PC-9 (cell line): ENCODE measurements around the gene INPP4A. TPM values are rescaled to one million over a fixed set of nuclear protein-coding genes. Genes with fewer than 3 reads are reported as not detected.
A peak's percentile ranks its signal among the peaks of the same experiment; 100 is the strongest.

Source experiments
- BruUV-seq: library from RNA; stranded (reverse); fragments of 400-500 nt; replicated peaks from 2 replicates; lab custom pipeline; 2021; lab: Mats Ljungman, UMichigan
- CTCF ChIA-PET: fragments of 300-600 bp; sonication (Branson Sonifier 250); formaldehyde crosslinking; loops from one replicate; lab custom pipeline; 2022; ENCODE audit warnings: antibody characterized with exemption; lab: Charles Lee
- POLR2A ChIA-PET: fragments of 300-600 bp; sonication (Branson Sonifier 250); formaldehyde crosslinking; loops from one replicate; lab custom pipeline; 2022; ENCODE audit warnings: antibody characterized with exemption; ENCODE audit not compliant: unreplicated experiment; lab: Charles Lee
- DNase-seq, 2 experiments: peaks; one replicate each; pipeline versions ENCODE4 v3.0.0 to v3.0.0-alpha.2; 2015 to 2022; ENCODE audit warnings: mixed read lengths in 1 of 2
- H2AFZ ChIP-seq: fragments of 200-600 bp; sonication (generic); 2 replicates; pipeline ENCODE4 v1.8.1; 2017; ENCODE audit warnings: antibody characterized with exemption
- H3F3A ChIP-seq: fragments of 200-600 bp; sonication (generic); 2 replicates; pipeline ENCODE4 v1.8.1; 2017; ENCODE audit warnings: antibody characterized with exemption, mild to moderate bottlenecking, low read depth; ENCODE audit not compliant: insufficient read depth
- H3K27ac ChIP-seq: fragments of 200-600 bp; sonication (generic); 2 replicates; pipeline ENCODE4 v1.6.1; 2016; ENCODE audit warnings: mixed run types
- H3K27me3 ChIP-seq: fragments of 200-600 bp; sonication (generic); 2 replicates; pipeline ENCODE4 v1.6.1; 2016; ENCODE audit warnings: low read depth, mixed run types; ENCODE audit not compliant: insufficient read depth
- H3K36me3 ChIP-seq: fragments of 200-600 bp; sonication (generic); 2 replicates; pipeline ENCODE4 v1.6.1; 2016; ENCODE audit warnings: low read depth, mixed run types
- H3K4me1 ChIP-seq: fragments of 200-600 bp; sonication (generic); replicated peaks from 2 replicates; pipeline ENCODE4 v1.6.1; 2016; ENCODE audit warnings: mixed run types; ENCODE audit not compliant: insufficient read depth
- H3K4me2 ChIP-seq: fragments of 200-600 bp; sonication (generic); 2 replicates; pipeline ENCODE4 v1.6.1; 2017; ENCODE audit warnings: mixed run types
- H3K4me3 ChIP-seq: fragments of 200-600 bp; sonication (generic); 2 replicates; pipeline ENCODE4 v1.6.1; 2016; ENCODE audit warnings: mixed run types
- H3K79me2 ChIP-seq: fragments of 200-600 bp; sonication (generic); 2 replicates; pipeline ENCODE4 v1.6.1; 2017; ENCODE audit warnings: low read depth, mixed run types
- H3K9me2 ChIP-seq: fragments of 200-600 bp; sonication (generic); 2 replicates; pipeline ENCODE4 v1.8.1; 2017; ENCODE audit warnings: mild to moderate bottlenecking; ENCODE audit not compliant: insufficient read depth
- H3K9me3 ChIP-seq: fragments of 200-600 bp; sonication (generic); 2 replicates; pipeline ENCODE4 v1.8.1; 2016; ENCODE audit warnings: low read depth; ENCODE audit not compliant: insufficient read depth
- H4K20me1 ChIP-seq: fragments of 200-600 bp; sonication (generic); 2 replicates; pipeline ENCODE4 v1.8.1; 2017; ENCODE audit not compliant: insufficient read depth
- CTCF ChIP-seq: fragments of 200-600 bp; sonication (generic); conservative IDR thresholded peaks from 2 replicates; pipeline ENCODE4 v1.6.1; 2017; ENCODE audit warnings: mixed run types, antibody characterized with exemption, mild to moderate bottlenecking, moderate library complexity
- EZH2 ChIP-seq: fragments of 200-600 bp; sonication (generic); IDR thresholded peaks from 2 replicates; pipeline ENCODE4 v1.8.0; 2017; ENCODE audit warnings: antibody characterized with exemption, low read depth
- intact Hi-C: fragments of 100-400 bp; cut with micrococcal nuclease; formaldehyde crosslinking; loops from one replicate; pipeline ENCODE4 v1.10.0; 2022; ENCODE audit not compliant: unreplicated experiment
- total RNA-seq: library from RNA; stranded (reverse); gene quantifications from 2 replicates; pipeline ENCODE4 v1.2.3, GENCODE V29; 2021

The INPP4A gene
- total RNA-seq, 1 experiment from 2014 or later, result 52.9 TPM

DNA sequence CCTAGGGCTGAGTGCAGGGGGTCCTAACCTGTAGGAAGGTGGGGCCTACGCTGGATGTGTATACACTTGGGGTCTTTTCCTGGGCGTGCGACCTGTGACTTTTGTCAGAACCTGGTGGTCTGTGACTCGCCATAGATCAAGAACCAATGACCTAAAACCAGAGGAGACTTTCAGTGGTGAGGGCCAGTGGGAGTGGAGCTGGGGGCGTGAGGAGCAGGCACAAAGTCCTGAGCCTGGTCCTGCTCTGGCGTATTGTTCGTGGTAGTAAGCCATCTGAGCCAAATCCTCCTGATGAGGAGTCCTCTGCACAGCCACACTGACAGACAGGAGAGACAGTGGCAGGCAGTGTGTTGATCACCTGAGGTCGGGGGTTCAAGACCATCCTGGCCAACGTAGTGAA lies 8.9 kb downstream of the INPP4A start:
- Histone ChIP-seq H3K27me3 (no peaks in the 10 kb centered on the region), H3K4me2 (no peak overlapping the region), H3K79me2 (peaks cover 97% of the 10 kb centered on the region), H3F3A (peaks cover 25% of the 10 kb centered on the region), H2AFZ (no peak overlapping the region), H3K36me3 (no peaks in the 10 kb centered on the region), H3K9me2 (no peaks in the 10 kb centered on the region), H3K27ac (no peak overlapping the region), H3K9me3 (no peaks in the 10 kb centered on the region), H4K20me1 (no peaks in the 10 kb centered on the region), H3K4me1 (peaks cover 40% of the 10 kb centered on the region), H3K4me3 (no peak overlapping the region)
- CTCF ChIA-PET, result no interaction called here
- POLR2A ChIA-PET, result interaction anchor here (0.6 kb wide), 1 partner anchor 9 kb away, joined by 18 read pairs; the partner anchor contains the start of gene INPP4A
- DNase-seq, result no peak
- TF ChIP-seq CTCF (no peak), EZH2 (no peak)
- no TSS peak for BruUV-seq
- intact Hi-C loops, result no loop called here

DNA sequence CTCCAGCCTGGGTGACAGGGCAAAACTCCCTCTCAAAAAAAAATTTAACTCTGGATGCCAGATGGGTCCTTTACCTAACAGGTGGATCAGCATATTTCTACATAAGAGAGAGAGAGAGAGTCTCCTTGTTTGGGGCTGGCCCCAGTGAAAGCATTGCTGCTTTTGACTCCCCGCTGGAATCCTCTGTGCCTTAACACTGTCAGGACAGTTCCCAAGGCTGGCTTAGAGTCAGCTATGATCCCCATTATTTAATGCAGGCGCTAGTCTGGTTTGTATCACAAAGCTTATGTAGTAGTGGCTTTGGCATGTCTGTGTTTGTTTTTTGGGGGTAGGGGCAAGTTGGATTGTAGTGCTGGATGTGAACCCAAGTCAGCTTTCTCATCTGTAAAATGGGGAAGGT lies 9.4 kb downstream of the INPP4A start:
- peak in 1 of 2 experiments; percentile 55 for DNase-seq
- TF ChIP-seq CTCF (no peak), EZH2 (no peak)
- H3K27me3 ChIP-seq, result no peaks in the 10 kb centered on the region
- H3K9me2 ChIP-seq, result no peaks in the 10 kb centered on the region
- H3K79me2 ChIP-seq, result peaks cover 97% of the 10 kb centered on the region
- H3K27ac ChIP-seq, result peak overlapping the region; percentile 41
- no peaks in the 10 kb centered on the region for H3K36me3 ChIP-seq
- CTCF ChIA-PET, result no interaction called here
- peak overlapping the region; percentile 21; the same call in 1 of the 2 replicates for H3K4me2 ChIP-seq
- H3K4me1 ChIP-seq, result peaks cover 46% of the 10 kb centered on the region
- H2AFZ ChIP-seq, result no peak overlapping the region
- peaks cover 25% of the 10 kb centered on the region for H3F3A ChIP-seq
- POLR2A ChIA-PET, result interaction anchor here (0.6 kb wide), 1 partner anchor 10 kb away, joined by 18 read pairs; the partner anchor contains the start of gene INPP4A
- no peak overlapping the region for H3K4me3 ChIP-seq
- no peaks in the 10 kb centered on the region for H4K20me1 ChIP-seq
- intact Hi-C loops, result no loop called here
- H3K9me3 ChIP-seq, result no peaks in the 10 kb centered on the region
- no TSS peak for BruUV-seq

DNA sequence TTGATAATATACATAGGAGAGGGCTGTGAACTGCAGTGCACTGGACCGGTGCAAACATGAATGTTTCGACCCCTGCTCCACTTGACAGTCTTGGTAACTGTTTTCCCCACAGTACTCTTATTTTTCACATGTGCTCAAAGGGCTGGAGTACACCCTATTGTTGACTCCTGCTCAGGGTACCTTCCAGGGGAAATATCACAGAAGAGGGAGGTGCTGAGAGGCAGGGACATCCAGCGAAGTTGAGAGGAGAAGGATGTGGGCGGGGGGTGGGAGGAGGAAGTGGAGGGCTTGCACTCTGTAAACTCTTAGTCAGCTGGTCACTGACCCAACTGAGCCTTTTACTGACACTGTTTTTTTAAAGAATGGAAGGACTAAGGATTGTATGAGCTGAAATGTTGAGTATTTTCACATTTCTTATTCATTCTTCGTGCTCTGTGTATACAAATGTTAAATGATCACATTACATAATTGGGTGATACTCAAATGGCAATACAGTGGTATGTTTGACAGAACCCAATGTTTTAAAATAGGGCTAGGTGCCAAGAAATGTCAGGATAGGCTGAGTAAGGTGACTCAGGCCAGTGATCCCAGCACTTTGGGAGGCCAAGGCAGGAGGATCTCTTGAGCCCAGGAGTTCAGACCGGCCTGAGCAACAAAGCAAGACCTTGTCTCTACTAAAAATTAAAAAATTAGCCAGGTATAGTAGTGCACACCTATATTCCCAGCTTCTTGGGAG lies 10.0 kb downstream of the INPP4A start:
- ChIA-PET POLR2A (interaction anchor here (0.7 kb wide), 1 partner anchor 11 kb away, joined by 32 read pairs; no protein-coding TSS in a partner anchor), CTCF (no interaction called here)
- no peaks in the 10 kb centered on the region for H3K9me3 ChIP-seq
- no TSS peak for BruUV-seq
- DNase-seq, result peak; percentile 18 to 41
- no peak overlapping the region for H2AFZ ChIP-seq
- no peak overlapping the region for H3K4me3 ChIP-seq
- no peaks in the 10 kb centered on the region for H3K27me3 ChIP-seq
- H3K4me2 ChIP-seq, result peak overlapping the region; percentile 21; the same call in 1 of the 2 replicates
- no peaks in the 10 kb centered on the region for H3K36me3 ChIP-seq
- peaks cover 25% of the 10 kb centered on the region for H3F3A ChIP-seq
- no peak for TF ChIP-seq CTCF
- no peak for TF ChIP-seq EZH2
- H3K27ac ChIP-seq, result peak overlapping the region; percentile 41
- H3K79me2 ChIP-seq, result peaks cover 97% of the 10 kb centered on the region
- H3K9me2 ChIP-seq, result no peaks in the 10 kb centered on the region
- H3K4me1 ChIP-seq, result peaks cover 52% of the 10 kb centered on the region
- intact Hi-C loops, result loop anchor here (5.0 kb wide), 1 partner anchor 48 kb away; no protein-coding TSS in a partner anchor
- H4K20me1 ChIP-seq, result no peaks in the 10 kb centered on the region
